GM12801 (cell line): ENCODE measurements around the gene MAB21L1.

Experiments used
- CTCF ChIP-seq: IDR thresholded peaks from one replicate; pipeline ENCODE4 v1.5.1; 2011; ENCODE audit warnings: control low read depth; ENCODE audit not compliant: insufficient read length; ENCODE audit errors: extremely low read depth

Gene MAB21L1

GRCh38 chr13:35473206-35473775 is 3.2 kb downstream of the MAB21L1 start:
- TF ChIP-seq CTCF = no peak

DNA sequence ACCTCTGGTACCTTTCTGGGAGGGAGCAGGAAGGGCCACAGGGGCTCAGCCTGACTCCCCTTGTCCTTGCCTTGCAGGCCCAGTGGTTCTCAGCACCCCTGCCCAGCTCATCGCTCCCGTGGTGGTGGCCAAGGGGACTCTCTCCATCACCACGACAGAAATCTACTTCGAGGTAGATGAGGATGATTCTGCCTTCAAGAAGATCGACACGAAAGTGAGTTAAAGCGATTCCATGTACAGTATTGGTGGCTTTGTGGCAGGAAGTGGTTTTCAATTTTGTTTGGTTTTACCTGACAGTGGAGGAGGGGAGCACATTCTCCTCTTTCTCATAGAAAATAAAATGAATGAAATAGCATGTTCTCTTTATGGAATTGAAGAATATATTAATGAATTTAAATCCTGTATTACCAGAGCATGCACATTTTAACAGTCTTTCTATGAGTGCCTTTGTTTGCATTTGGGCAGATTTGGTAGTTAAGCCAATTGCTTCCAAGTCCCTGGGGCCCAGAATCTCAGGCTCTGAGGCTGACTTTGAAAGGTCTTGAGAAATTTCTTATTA is 4.1 kb downstream of the MAB21L1 start:
- TF ChIP-seq CTCF = no peak

DNA sequence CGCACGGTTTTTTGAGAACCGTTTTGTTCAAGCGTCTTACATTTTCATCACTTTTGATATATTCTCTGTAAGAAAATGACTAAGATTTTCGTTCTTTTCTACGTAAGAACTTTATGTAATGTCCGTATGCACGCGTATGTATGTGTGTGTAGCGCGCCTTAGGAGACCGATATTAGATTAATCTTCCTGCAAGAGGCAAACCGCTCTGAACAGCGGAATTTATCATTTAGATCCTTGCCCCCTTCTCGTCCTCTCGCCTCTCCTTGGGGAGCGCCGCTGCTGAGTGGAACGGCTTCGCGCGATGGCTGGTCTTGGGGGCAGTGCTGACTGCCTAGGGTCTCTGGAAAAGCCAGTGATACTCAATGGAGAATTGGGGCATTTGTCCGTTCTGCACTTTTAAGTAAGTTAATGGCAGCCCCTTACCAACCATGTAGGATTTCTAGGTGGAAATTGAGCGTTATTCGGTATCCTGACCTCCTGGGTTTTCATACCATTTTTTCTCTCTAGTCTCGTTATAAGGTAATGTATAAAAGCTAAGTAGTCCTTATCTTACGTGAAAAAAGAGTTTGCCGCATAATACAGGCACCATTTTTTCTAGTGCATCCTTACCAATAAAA is 4.7 kb downstream of the MAB21L1 start:
- no peak for TF ChIP-seq CTCF

- no peak for TF ChIP-seq CTCF
Measured at GRCh38 chr13:35470671-35471661, 5.5 kb downstream of the MAB21L1 start.

DNA sequence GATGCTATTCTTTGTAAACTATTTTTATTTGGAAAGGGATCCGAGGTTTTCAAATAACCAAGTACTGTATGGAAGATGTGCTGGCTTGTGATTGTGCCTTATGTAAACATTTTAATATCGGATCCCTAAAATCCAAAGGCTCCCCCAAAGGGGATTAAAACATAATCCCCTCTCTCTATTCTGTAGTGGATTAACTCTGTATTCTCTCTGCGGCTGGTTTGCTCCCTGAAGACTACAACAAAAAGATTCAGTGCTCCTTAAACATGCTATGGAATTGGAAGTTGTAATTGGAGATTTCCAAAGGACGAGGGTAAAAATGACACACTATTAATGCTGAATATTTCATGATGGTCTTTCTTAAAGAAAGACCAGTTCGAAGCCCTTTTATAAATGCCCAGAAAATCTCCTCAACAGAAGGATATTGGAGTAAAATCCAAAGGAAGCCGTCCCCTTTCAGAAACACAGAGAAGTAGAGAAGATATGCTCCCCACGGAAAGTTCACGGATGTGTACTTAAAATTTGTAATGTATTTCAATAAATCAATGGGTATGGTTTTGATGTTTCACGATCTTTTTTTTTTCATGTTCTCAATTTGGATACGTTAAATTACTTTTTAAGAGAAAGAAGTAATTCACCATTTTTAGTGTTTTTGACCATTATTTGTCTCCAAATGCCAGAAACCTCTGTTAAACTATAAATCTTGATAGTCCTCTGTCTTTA is 6.5 kb downstream of the MAB21L1 start:
- TF ChIP-seq CTCF = no peak

DNA sequence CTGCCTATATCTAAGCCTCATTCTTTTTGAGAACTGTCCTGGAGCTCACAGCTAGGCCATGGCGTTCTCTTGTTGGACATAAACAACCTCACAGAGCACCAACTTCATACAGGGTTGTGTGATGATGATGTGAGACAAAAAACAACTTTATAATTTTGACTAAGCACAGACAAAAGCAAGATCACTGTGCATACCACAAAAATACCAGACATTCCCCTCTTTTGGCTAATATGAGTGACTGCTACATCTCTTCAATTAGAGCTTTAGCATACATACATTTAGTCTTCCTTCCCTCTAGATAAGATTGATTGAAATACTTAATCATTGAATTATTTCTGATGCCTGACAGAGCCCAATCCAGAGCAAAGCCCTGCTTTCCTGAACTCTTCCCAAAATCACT is 8.3 kb downstream of the MAB21L1 start:
- no peak for TF ChIP-seq CTCF
